Colonic mucosa (tissue), 4 donors: ENCODE data around the gene CCDC142. TPM values are rescaled to one million over a fixed set of nuclear protein-coding genes. Genes with fewer than 3 reads are reported as not detected.

Experiments used
- DNase-seq: peaks from one replicate; pipeline ENCODE4 v3.0.0-alpha.2; 2020
- H3K27ac ChIP-seq: fragments of 200-600 bp; one replicate; pipeline ENCODE4 v1.8.0; 2021
- H3K27me3 ChIP-seq: fragments of 200-600 bp; one replicate; pipeline ENCODE4 v1.8.0; 2021
- H3K36me3 ChIP-seq: fragments of 200-600 bp; one replicate; pipeline ENCODE4 v1.8.0; 2021
- H3K4me1 ChIP-seq: fragments of 200-600 bp; one replicate; pipeline ENCODE4 v1.8.0; 2021; ENCODE audit warnings: mild to moderate bottlenecking
- H3K4me3 ChIP-seq: fragments of 200-600 bp; one replicate; pipeline ENCODE4 v1.8.0; 2021
- H3K9ac ChIP-seq, 2 donors: one replicate each; pipeline ENCODE4 v1.7.0; 2013; ENCODE audit warnings: control low read depth in 2 of 2, low read depth in 2 of 2, low read length in 2 of 2
- H3K9me3 ChIP-seq: fragments of 200-600 bp; one replicate; pipeline ENCODE4 v1.8.0; 2021
- CTCF ChIP-seq: fragments of 200-600 bp; IDR thresholded peaks from one replicate; pipeline ENCODE4 v1.8.0; 2022; ENCODE audit warnings: antibody characterized with exemption, mild to moderate bottlenecking
- intact Hi-C: fragments of 100-400 bp; cut with DNase I; formaldehyde crosslinking; loops from one replicate; pipeline ENCODE4 v1.14.1; 2022
- total RNA-seq, 2 donors: library from RNA; stranded (reverse); fragmentation: NEBNext Ultra II Directional in 1 of 2; extraction: Animal tissue kit (Norgen Biotek cat#: 25700) in 1 of 2; gene quantifications; one replicate each; pipeline ENCODE4 v1.2.1, GENCODE V29; 2021
- donor health status: healthy.
- donor health status: DM: no; HTN: no; CAD: no.
- donor health status: DM: no; HTN: no; CAD: no.

CCDC142 gene
- total RNA-seq, 2 donors from 2014 or later, result 14.5 to 28.3 TPM

- Histone ChIP-seq H3K4me3 (no peak overlapping the region), H3K9ac (no peak overlapping the region), H3K4me1 (no peaks in the 10 kb centered on the region), H3K36me3 (no peaks in the 10 kb centered on the region), H3K9me3 (no peaks in the 10 kb centered on the region), H3K27me3 (no peaks in the 10 kb centered on the region), H3K27ac (no peak overlapping the region)
- no peak for DNase-seq
- intact Hi-C loops, result no loop called here
- no peak for TF ChIP-seq CTCF
These were observed 56.5 kb downstream of the CCDC142 start for GRCh38 chr2:74426181-74426758.

- no peaks in the 10 kb centered on the region for H3K9me3 ChIP-seq
- TF ChIP-seq CTCF, result no peak
- no peak overlapping the region for H3K4me3 ChIP-seq
- H3K27me3 ChIP-seq, result no peaks in the 10 kb centered on the region
- no peak overlapping the region for H3K27ac ChIP-seq
- intact Hi-C loops, result no loop called here
- H3K4me1 ChIP-seq, result no peaks in the 10 kb centered on the region
- DNase-seq, result no peak
- H3K9ac ChIP-seq, result no peak overlapping the region
- no peaks in the 10 kb centered on the region for H3K36me3 ChIP-seq
These were observed 57.3 kb downstream of the CCDC142 start for GRCh38 chr2:74425523-74425922.

- H3K9me3 ChIP-seq, result no peaks in the 10 kb centered on the region
- H3K4me3 ChIP-seq, result no peak overlapping the region
- H3K4me1 ChIP-seq, result no peaks in the 10 kb centered on the region
- no peaks in the 10 kb centered on the region for H3K27me3 ChIP-seq
- H3K9ac ChIP-seq, result no peak overlapping the region
- no peak overlapping the region for H3K27ac ChIP-seq
- intact Hi-C loops, result no loop called here
- no peak for TF ChIP-seq CTCF
- no peaks in the 10 kb centered on the region for H3K36me3 ChIP-seq
- DNase-seq, result no peak
These were observed 57.8 kb downstream of the CCDC142 start for GRCh38 chr2:74424995-74425406.

- Histone ChIP-seq H3K4me3 (no peak overlapping the region), H3K9ac (no peak overlapping the region), H3K27ac (no peak overlapping the region), H3K27me3 (no peaks in the 10 kb centered on the region), H3K36me3 (no peaks in the 10 kb centered on the region), H3K9me3 (no peaks in the 10 kb centered on the region), H3K4me1 (no peaks in the 10 kb centered on the region)
- intact Hi-C loops, result no loop called here
- no peak for TF ChIP-seq CTCF
- no peak for DNase-seq
These were observed 58.4 kb downstream of the CCDC142 start for GRCh38 chr2:74424139-74424992.

Other genes with a start within 250 kb of the CCDC142 start
- gene SLC4A5, start 139.6 kb downstream of the CCDC142 start, total RNA-seq, result 1 to 10 TPM in 1 of 2 donors, under 1 TPM in 1; 0.45 to 2.8 TPM
- 100 to 1,000 TPM; 111 to 114 TPM for gene DCTN1, start 102.7 kb downstream of the CCDC142 start, total RNA-seq
- gene C2orf81, start 61.4 kb downstream of the CCDC142 start, total RNA-seq, result 1 to 10 TPM in 1 of 2 donors, under 1 TPM in 1; 0.62 to 1.1 TPM
- 1 to 10 TPM; 7.5 to 9.0 TPM for gene WDR54, start 61.3 kb downstream of the CCDC142 start, total RNA-seq
- gene RTKN, start 41.1 kb downstream of the CCDC142 start, total RNA-seq, result 10 to 100 TPM; 51.4 to 89.9 TPM
- gene INO80B, start 27.9 kb downstream of the CCDC142 start, total RNA-seq, result 10 to 100 TPM; 18.2 to 23.9 TPM
- gene WBP1, start 24.6 kb downstream of the CCDC142 start, total RNA-seq, result 10 to 100 TPM; 47.6 to 48.3 TPM
- gene MOGS, start 17.6 kb downstream of the CCDC142 start, total RNA-seq, result 10 to 100 TPM; 42.4 to 86.2 TPM
- 10 to 100 TPM; 64.6 to 90.3 TPM for gene MRPL53, start 10.3 kb downstream of the CCDC142 start, total RNA-seq
- gene TTC31, start 83 bp upstream of the CCDC142 start, total RNA-seq, result 10 to 100 TPM; 23.3 to 25.2 TPM
- gene LBX2, start 16.6 kb upstream of the CCDC142 start, total RNA-seq, result under 1 TPM; 0.50 to 0.99 TPM
- 10 to 100 TPM; 16.1 to 19.9 TPM for gene PCGF1, start 24.7 kb upstream of the CCDC142 start, total RNA-seq
- gene TLX2, start 31.5 kb upstream of the CCDC142 start, total RNA-seq, result under 1 TPM; 0.12 to 0.40 TPM
- 10 to 100 TPM; 34.2 to 36.8 TPM for gene DQX1, start 43.2 kb upstream of the CCDC142 start, total RNA-seq
- gene AUP1, start 46.7 kb upstream of the CCDC142 start, total RNA-seq, result 100 to 1,000 TPM; 107 to 212 TPM
- 10 to 100 TPM; 26.3 to 41.5 TPM for gene HTRA2, start 46.9 kb upstream of the CCDC142 start, total RNA-seq
- 1 to 10 TPM; 2.9 to 4.7 TPM for gene LOXL3, start 70.9 kb upstream of the CCDC142 start, total RNA-seq
- 10 to 100 TPM; 20.9 to 26.5 TPM for gene DOK1, start 71.7 kb upstream of the CCDC142 start, total RNA-seq
- under 1 TPM in 1 of 2 donors, not detected in 1; 0.35 TPM for gene M1AP, start 165.3 kb upstream of the CCDC142 start, total RNA-seq
- gene SEMA4F, start 171.2 kb upstream of the CCDC142 start, total RNA-seq, result 1 to 10 TPM; 4.4 to 5.5 TPM